SH-SY5Y (cell line): ENCODE results near the gene MRGPRF.

Experiments
- GATA2 ChIP-seq: IDR thresholded peaks from 2 replicates; pipeline ENCODE4 v1.6.1; 2011; ENCODE audit warnings: mild to moderate bottlenecking, low read depth, low read length
- GATA3 ChIP-seq: IDR thresholded peaks from 2 replicates; pipeline ENCODE4 v1.6.1; 2011; ENCODE audit warnings: low read depth, mild to moderate bottlenecking, low read length, moderate library complexity

- TF ChIP-seq GATA2: no peak
- no peak for TF ChIP-seq GATA3
Measured at GRCh38 chr11:69030301-69030700, 17.3 kb upstream of the MRGPRF start.
